Measurements from ENCODE around the gene CCDC80.

CCDC80 gene

GRCh38 chr3:112610121-112610520, 30.8 kb downstream of the CCDC80 start:
- TF ChIP-seq CTCF (conservative IDR thresholded peaks at IDR 0.05; ENCODE audit: low read depth, low read length), result no peak
- DNase-seq (ENCODE audit: low read depth), result peak; percentile 67
- H3K4me3 ChIP-seq (ENCODE audit: low read depth, low read length), result no peak overlapping the region

- TF ChIP-seq CTCF (conservative IDR thresholded peaks at IDR 0.05; ENCODE audit: low read depth, low read length), result no peak
- H3K4me3 ChIP-seq (ENCODE audit: low read depth, low read length), result no peak overlapping the region
- DNase-seq (ENCODE audit: low read depth), result no peak
Measured at GRCh38 chr3:112607863-112608262, 33.1 kb downstream of the CCDC80 start.

GRCh38 chr3:112606098-112606497, 34.8 kb downstream of the CCDC80 start:
- DNase-seq (ENCODE audit: low read depth), result peak; percentile 23
- TF ChIP-seq CTCF (conservative IDR thresholded peaks at IDR 0.05; ENCODE audit: low read depth, low read length), result no peak
- no peak overlapping the region for H3K4me3 ChIP-seq (ENCODE audit: low read depth, low read length)

GRCh38 chr3:112605285-112605684, 35.7 kb downstream of the CCDC80 start:
- H3K4me3 ChIP-seq (ENCODE audit: low read depth, low read length), result no peak overlapping the region
- DNase-seq (ENCODE audit: low read depth), result peak; percentile 99
- TF ChIP-seq CTCF (conservative IDR thresholded peaks at IDR 0.05; ENCODE audit: low read depth, low read length), result no peak

GRCh38 chr3:112604536-112604935, 36.4 kb downstream of the CCDC80 start:
- DNase-seq (ENCODE audit: low read depth), result peak; percentile 97

GRCh38 chr3:112602217-112602838, 38.6 kb downstream of the CCDC80 start:
- DNase-seq (ENCODE audit: low read depth), result no peak
- no peak overlapping the region for H3K4me3 ChIP-seq (ENCODE audit: low read depth, low read length)
- no peak for TF ChIP-seq CTCF (conservative IDR thresholded peaks at IDR 0.05; ENCODE audit: low read depth, low read length)

More at GRCh38 chr3:112604536-112604935, 36.4 kb downstream of the CCDC80 start:
- H3K4me3 ChIP-seq (ENCODE audit: low read depth, low read length), result no peak overlapping the region
- TF ChIP-seq CTCF (conservative IDR thresholded peaks at IDR 0.05; ENCODE audit: low read depth, low read length), result no peak

GRCh38 chr3:112598731-112599130, 42.2 kb downstream of the CCDC80 start:
- H3K4me3 ChIP-seq (ENCODE audit: low read depth, low read length), result no peak overlapping the region
- no peak for TF ChIP-seq CTCF (conservative IDR thresholded peaks at IDR 0.05; ENCODE audit: low read depth, low read length)
- no peak for DNase-seq (ENCODE audit: low read depth)
